ENCODE results near the gene NOXA1. TPM values are rescaled to one million over a fixed set of nuclear protein-coding genes. Genes with fewer than 3 reads are reported as not detected.

NOXA1 gene
- total and polyA plus RNA-seq, 5 donors from 2014 or later: 0.83 to 3.8 (median 1.9) TPM

GRCh38 chr9:137438591-137439157 lies 15.5 kb downstream of the NOXA1 start:
- Mint-ChIP-seq H3K36me3 (no peaks in the 10 kb centered on the region), H3K4me1 (peaks cover 0 to 10% (median 4%) of the 10 kb centered on the region in 4 donors), H3K4me3 (no peak overlapping the region), H3K27me3 (peaks cover 21% of the 10 kb centered on the region), H3K9me3 (peaks cover 0 to 2% (median 0%) of the 10 kb centered on the region in 7 donors), H3K27ac (no peak overlapping the region)
- DNase-seq (no peak), ATAC-seq (ENCODE audit: low read depth in 2 of 2) (no peak)
- Histone ChIP-seq H3K9me3 (ENCODE audit: control insufficient read depth in 2 of 2, low read length in 2 of 2) (no peaks in the 10 kb centered on the region), H3K4me1 (ENCODE audit: control insufficient read depth, insufficient read depth, low read length, poor library complexity, severe bottlenecking) (peaks cover 12% of the 10 kb centered on the region), H3K27ac (ENCODE audit: insufficient read depth, low read length, poor library complexity, severe bottlenecking) (no peak overlapping the region), H3K36me3 (ENCODE audit: control insufficient read depth, insufficient read depth, low read length) (no peaks in the 10 kb centered on the region), H3K4me3 (ENCODE audit: low read depth, low read length) (no peak overlapping the region), H3K27me3 (ENCODE audit: control insufficient read depth, insufficient read depth, low read length) (peaks cover 4% of the 10 kb centered on the region)

DNA sequence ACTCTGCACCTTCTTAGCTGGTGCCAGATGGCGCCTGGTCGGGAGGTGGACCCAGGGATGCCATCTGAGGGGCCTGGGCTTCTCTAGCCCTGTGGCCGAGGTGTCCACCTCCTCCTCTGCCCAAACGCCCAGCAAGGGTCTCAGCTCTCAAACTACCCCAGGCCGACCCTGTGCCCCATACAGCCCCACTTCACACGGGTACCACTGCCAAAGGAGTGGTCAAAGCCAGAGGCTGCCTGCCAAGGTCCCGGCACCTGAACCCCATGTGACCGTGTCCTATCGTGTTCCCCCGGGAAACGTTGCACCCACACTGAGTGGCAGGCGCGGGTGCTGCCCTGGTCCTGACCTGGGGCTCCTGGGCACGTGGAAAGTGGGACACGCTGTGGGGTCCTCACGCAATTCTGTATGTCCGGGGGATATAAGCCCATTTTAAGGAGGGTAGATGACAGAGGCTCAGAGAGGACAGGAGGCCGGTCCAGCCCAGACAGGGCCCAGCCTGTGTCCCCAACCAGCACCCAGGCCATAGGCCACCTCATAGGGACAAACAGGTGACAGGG lies 16.0 kb downstream of the NOXA1 start:
- ATAC-seq (ENCODE audit: low read depth in 2 of 2): no peak
- H3K4me3 ChIP-seq (ENCODE audit: low read depth, low read length): no peak overlapping the region
- no peak overlapping the region for H3K27ac ChIP-seq (ENCODE audit: insufficient read depth, low read length, poor library complexity, severe bottlenecking)
- H3K27ac Mint-ChIP-seq: no peak overlapping the region
- H3K27me3 ChIP-seq (ENCODE audit: control insufficient read depth, insufficient read depth, low read length): peaks cover 4% of the 10 kb centered on the region
- H3K4me3 Mint-ChIP-seq: peak overlapping the region in 1 of 4 donors; percentile 54
- peaks cover 0 to 11% (median 4%) of the 10 kb centered on the region in 4 donors for H3K4me1 Mint-ChIP-seq
- H3K36me3 ChIP-seq (ENCODE audit: control insufficient read depth, insufficient read depth, low read length): no peaks in the 10 kb centered on the region
- H3K36me3 Mint-ChIP-seq: no peaks in the 10 kb centered on the region
- peaks cover 0 to 2% (median 0%) of the 10 kb centered on the region in 7 donors for H3K9me3 Mint-ChIP-seq
- H3K27me3 Mint-ChIP-seq: peaks cover 22% of the 10 kb centered on the region
- H3K9me3 ChIP-seq (ENCODE audit: control insufficient read depth in 2 of 2, low read length in 2 of 2): no peaks in the 10 kb centered on the region
- DNase-seq: no peak
- peaks cover 12% of the 10 kb centered on the region for H3K4me1 ChIP-seq (ENCODE audit: control insufficient read depth, insufficient read depth, low read length, poor library complexity, severe bottlenecking)

DNA sequence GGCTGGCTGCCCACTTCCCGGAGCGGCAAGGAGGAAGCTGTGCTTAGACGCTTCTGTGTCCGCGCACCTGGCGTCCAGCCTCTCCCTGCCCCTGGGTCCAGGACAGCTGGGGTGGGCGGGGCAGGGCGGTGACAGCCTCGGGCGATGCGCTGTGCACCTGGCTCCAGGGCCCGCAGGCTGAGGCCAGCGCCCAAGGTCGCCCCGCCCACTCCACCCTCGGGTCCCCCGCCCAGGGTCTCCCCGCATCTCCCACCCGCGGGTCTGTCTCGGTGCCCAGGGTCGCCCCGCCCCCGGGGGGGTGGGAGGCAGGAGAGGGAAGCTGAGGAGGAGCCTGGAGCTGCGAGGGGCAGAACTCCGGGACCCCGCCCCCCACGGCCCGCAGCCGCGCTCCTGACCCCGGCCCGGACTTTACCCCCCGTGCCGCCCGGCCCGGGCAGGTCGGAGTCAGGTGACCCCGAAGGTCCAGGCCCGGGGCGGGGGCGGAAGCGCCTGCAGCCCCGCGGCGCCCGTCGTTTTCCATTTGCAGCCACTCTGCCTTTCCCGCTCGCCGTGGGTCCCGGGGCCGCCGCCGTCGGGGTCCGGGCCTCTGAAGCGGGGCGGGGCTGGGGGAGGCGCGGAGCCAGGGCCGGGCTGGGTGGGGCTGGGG lies 18.2 kb downstream of the NOXA1 start, which contains the start of gene ENTPD8:
ENTPD8 (minus strand) TSS at position 69 of the 646 bp plus-strand sequence. CDS start 3,072 bp downstream, outside the sequence.
- peaks cover 28% of the 10 kb centered on the region for H3K27me3 Mint-ChIP-seq
- Histone ChIP-seq H3K36me3 (ENCODE audit: control insufficient read depth, insufficient read depth, low read length) (no peaks in the 10 kb centered on the region), H3K4me3 (ENCODE audit: low read depth, low read length) (peak within 1 kb of the TSS; percentile 32), H3K27ac (ENCODE audit: insufficient read depth, low read length, poor library complexity, severe bottlenecking) (no peak within 1 kb of the TSS), H3K4me1 (ENCODE audit: control insufficient read depth, insufficient read depth, low read length, poor library complexity, severe bottlenecking) (peaks cover 23% of the 10 kb centered on the region), H3K9me3 (ENCODE audit: control insufficient read depth in 2 of 2, low read length in 2 of 2) (no peaks in the 10 kb centered on the region), H3K27me3 (ENCODE audit: control insufficient read depth, insufficient read depth, low read length) (peaks cover 4% of the 10 kb centered on the region)
- H3K27ac Mint-ChIP-seq: peak within 1 kb of the TSS in 1 of 3 donors; percentile 80
- peaks cover 0 to 2% (median 0%) of the 10 kb centered on the region in 7 donors for H3K9me3 Mint-ChIP-seq
- ATAC-seq (ENCODE audit: low read depth in 2 of 2) (no peak), DNase-seq (peak in 1 of 3 donors; percentile 37)
- H3K4me3 Mint-ChIP-seq: peak within 1 kb of the TSS; percentile 62 to 84 (median 71)
- H3K4me1 Mint-ChIP-seq: peaks cover 0 to 24% (median 12%) of the 10 kb centered on the region in 4 donors
- no peaks in the 10 kb centered on the region for H3K36me3 Mint-ChIP-seq

DNA sequence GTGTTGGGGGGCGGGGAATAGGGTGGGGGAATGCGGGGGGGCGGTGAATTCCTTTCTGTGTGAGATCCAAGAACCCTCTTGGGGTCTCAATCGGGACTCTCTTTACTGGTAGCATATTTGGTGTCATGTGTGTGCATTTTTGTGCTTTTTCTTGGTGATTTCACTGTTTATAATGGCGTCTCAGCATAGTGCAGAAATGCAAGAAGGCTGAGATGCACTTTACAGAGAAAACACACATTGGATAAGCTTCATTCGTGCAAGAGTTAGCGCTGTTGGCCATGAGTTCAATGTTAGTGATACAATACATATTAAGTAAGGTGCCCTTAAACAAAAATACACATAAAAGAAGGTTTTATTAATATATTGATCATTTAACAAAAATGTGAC lies 18.7 kb downstream of the NOXA1 start:
- Histone ChIP-seq H3K27me3 (ENCODE audit: control insufficient read depth, insufficient read depth, low read length) (peaks cover 4% of the 10 kb centered on the region), H3K9me3 (ENCODE audit: control insufficient read depth in 2 of 2, low read length in 2 of 2) (no peaks in the 10 kb centered on the region), H3K4me1 (ENCODE audit: control insufficient read depth, insufficient read depth, low read length, poor library complexity, severe bottlenecking) (peaks cover 23% of the 10 kb centered on the region), H3K4me3 (ENCODE audit: low read depth, low read length) (peak overlapping the region; percentile 32), H3K36me3 (ENCODE audit: control insufficient read depth, insufficient read depth, low read length) (no peaks in the 10 kb centered on the region), H3K27ac (ENCODE audit: insufficient read depth, low read length, poor library complexity, severe bottlenecking) (no peak overlapping the region)
- H3K4me3 Mint-ChIP-seq: peak overlapping the region; percentile 62 to 84 (median 71)
- peaks cover 0 to 2% (median 0%) of the 10 kb centered on the region in 7 donors for H3K9me3 Mint-ChIP-seq
- peak overlapping the region in 1 of 3 donors; percentile 80 for H3K27ac Mint-ChIP-seq
- H3K36me3 Mint-ChIP-seq: no peaks in the 10 kb centered on the region
- peaks cover 28% of the 10 kb centered on the region for H3K27me3 Mint-ChIP-seq
- H3K4me1 Mint-ChIP-seq: peaks cover 0 to 25% (median 12%) of the 10 kb centered on the region in 4 donors
- no peak for DNase-seq
- ATAC-seq (ENCODE audit: low read depth in 2 of 2): no peak

DNA sequence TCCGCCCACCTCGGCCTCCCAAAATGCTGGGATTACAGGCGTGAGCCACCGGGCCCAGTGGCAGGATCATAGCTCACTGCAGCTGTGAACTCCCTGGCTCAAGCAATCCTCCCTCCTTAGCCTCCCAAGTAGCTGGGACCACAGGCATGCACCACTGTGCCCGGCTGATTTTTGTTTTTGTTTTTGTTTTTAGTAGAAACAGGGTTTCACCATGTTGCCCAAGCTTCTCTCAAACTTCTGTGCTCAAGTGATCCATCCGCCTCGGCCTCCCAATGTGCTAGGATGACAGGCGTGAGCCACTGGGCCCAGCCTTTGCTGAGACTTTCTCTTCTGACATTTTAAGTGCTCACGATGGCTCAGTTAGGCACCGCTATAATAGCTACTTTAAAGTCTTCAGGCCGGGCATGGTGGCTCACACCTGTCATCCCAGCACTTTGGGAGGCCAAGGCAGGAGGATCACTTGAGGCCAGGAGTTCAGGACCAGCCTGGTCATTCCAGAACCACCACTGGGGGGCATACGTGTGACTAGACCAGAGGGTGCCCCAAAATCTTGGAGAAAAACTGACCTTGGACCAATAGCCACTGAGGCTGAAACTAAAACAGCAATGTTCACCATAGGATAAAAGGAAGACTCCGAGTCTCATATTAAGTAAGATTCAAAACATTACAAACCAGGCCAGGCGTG lies 21.1 kb downstream of the NOXA1 start:
- no peak for DNase-seq
- Histone ChIP-seq H3K4me1 (ENCODE audit: control insufficient read depth, insufficient read depth, low read length, poor library complexity, severe bottlenecking) (peaks cover 23% of the 10 kb centered on the region), H3K4me3 (ENCODE audit: low read depth, low read length) (no peak overlapping the region), H3K9me3 (ENCODE audit: control insufficient read depth in 2 of 2, low read length in 2 of 2) (no peaks in the 10 kb centered on the region), H3K27ac (ENCODE audit: insufficient read depth, low read length, poor library complexity, severe bottlenecking) (no peak overlapping the region), H3K27me3 (ENCODE audit: control insufficient read depth, insufficient read depth, low read length) (peaks cover 4% of the 10 kb centered on the region), H3K36me3 (ENCODE audit: control insufficient read depth, insufficient read depth, low read length) (no peaks in the 10 kb centered on the region)
- peaks cover 0 to 2% (median 0%) of the 10 kb centered on the region in 7 donors for H3K9me3 Mint-ChIP-seq
- H3K27me3 Mint-ChIP-seq: peaks cover 27% of the 10 kb centered on the region
- H3K4me3 Mint-ChIP-seq: no peak overlapping the region
- no peak for ATAC-seq (ENCODE audit: low read depth in 2 of 2)
- H3K4me1 Mint-ChIP-seq: peaks cover 0 to 35% (median 19%) of the 10 kb centered on the region in 4 donors
- no peak overlapping the region for H3K27ac Mint-ChIP-seq
- H3K36me3 Mint-ChIP-seq: no peaks in the 10 kb centered on the region

DNA sequence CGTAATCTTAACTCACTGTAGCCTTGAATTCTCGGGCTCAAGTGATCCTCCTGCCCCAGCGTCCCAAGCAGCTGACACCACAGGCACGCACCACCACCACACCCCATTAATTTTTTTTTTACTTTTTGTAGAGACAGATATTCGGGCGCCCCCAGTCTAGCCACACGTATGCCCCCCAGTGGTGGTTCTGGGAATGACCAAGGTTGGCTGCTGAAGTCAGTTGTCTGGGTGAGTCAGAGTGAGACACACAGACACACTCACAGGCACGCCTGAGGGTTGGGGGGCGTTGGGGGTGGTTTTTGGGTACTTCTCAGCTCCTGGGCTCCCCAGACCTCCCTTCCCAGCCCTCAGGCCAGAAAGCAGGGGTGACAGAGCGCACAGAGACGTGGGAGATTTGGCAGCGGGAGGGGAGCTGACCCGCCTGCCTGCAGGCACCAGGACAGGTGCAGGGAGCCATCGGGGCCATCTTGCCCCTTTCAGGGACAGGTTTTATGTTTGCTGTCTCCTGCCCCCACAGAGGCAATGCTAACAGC lies 22.1 kb downstream of the NOXA1 start:
- H3K4me3 Mint-ChIP-seq: peak overlapping the region in 2 of 4 donors; percentile 31 to 46

DNA sequence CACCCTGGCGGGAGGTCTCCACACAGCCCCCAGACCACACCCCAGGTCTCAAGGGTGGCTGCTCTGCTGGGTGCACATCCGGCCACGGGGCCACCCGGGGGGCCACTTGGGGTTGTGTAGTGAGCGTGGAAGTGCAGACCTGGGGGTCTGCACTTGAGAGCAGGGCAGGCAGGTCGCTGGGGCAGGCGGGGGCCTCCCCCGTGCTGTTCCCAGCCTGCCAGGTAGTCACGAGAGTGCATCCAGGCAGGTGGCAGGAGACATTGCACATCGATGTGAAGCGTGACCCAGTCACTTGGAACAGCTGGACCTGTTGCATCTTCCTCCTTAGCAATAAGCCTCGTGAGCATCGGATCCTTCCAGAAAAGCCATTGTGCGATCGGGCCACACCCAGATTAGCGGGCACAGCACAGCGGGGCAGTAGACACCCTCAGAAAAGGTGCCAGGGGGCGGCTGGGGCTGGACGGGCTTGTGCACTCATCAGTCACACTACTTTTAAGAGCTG lies 22.8 kb downstream of the NOXA1 start:
- no peaks in the 10 kb centered on the region for H3K36me3 ChIP-seq (ENCODE audit: control insufficient read depth, insufficient read depth, low read length)
- Mint-ChIP-seq H3K27ac (no peak overlapping the region), H3K36me3 (no peaks in the 10 kb centered on the region), H3K27me3 (peaks cover 24% of the 10 kb centered on the region), H3K4me1 (peaks cover 0 to 40% (median 19%) of the 10 kb centered on the region in 4 donors), H3K9me3 (peaks cover 0 to 2% (median 0%) of the 10 kb centered on the region in 7 donors), H3K4me3 (no peak overlapping the region)
- no peak for ATAC-seq (ENCODE audit: low read depth in 2 of 2)
- no peak for DNase-seq
- H3K9me3 ChIP-seq (ENCODE audit: control insufficient read depth in 2 of 2, low read length in 2 of 2): no peaks in the 10 kb centered on the region
- no peak overlapping the region for H3K4me3 ChIP-seq (ENCODE audit: low read depth, low read length)
- peaks cover 4% of the 10 kb centered on the region for H3K27me3 ChIP-seq (ENCODE audit: control insufficient read depth, insufficient read depth, low read length)
- peaks cover 31% of the 10 kb centered on the region for H3K4me1 ChIP-seq (ENCODE audit: control insufficient read depth, insufficient read depth, low read length, poor library complexity, severe bottlenecking)
- H3K27ac ChIP-seq (ENCODE audit: insufficient read depth, low read length, poor library complexity, severe bottlenecking): no peak overlapping the region

More for the DNA sequence above, 22.1 kb downstream of the NOXA1 start:
- H3K27me3 Mint-ChIP-seq: peaks cover 24% of the 10 kb centered on the region
- ATAC-seq (ENCODE audit: low read depth in 2 of 2) (peak; percentile 79 to 85), DNase-seq (peak; percentile 75 to 85 (median 83))
- Histone ChIP-seq H3K9me3 (ENCODE audit: control insufficient read depth in 2 of 2, low read length in 2 of 2) (no peaks in the 10 kb centered on the region), H3K27ac (ENCODE audit: insufficient read depth, low read length, poor library complexity, severe bottlenecking) (no peak overlapping the region), H3K4me3 (ENCODE audit: low read depth, low read length) (no peak overlapping the region), H3K27me3 (ENCODE audit: control insufficient read depth, insufficient read depth, low read length) (peaks cover 4% of the 10 kb centered on the region), H3K36me3 (ENCODE audit: control insufficient read depth, insufficient read depth, low read length) (no peaks in the 10 kb centered on the region), H3K4me1 (ENCODE audit: control insufficient read depth, insufficient read depth, low read length, poor library complexity, severe bottlenecking) (peaks cover 27% of the 10 kb centered on the region)
- no peaks in the 10 kb centered on the region for H3K36me3 Mint-ChIP-seq
- H3K27ac Mint-ChIP-seq: peak overlapping the region in 1 of 3 donors; percentile 85
- peaks cover 0 to 38% (median 19%) of the 10 kb centered on the region in 4 donors for H3K4me1 Mint-ChIP-seq
- peaks cover 0 to 2% (median 0%) of the 10 kb centered on the region in 7 donors for H3K9me3 Mint-ChIP-seq
